HK-2 (cell line): ENCODE data around the gene NIF3L1.

Experiments used
- DNase-seq: peaks from one replicate; pipeline ENCODE4 v3.0.0-alpha.2; 2018; ENCODE audit not compliant: unreplicated experiment

NIF3L1 gene

GRCh38 chr2:200888704-200889625 is at the start of gene NIF3L1, which contains the start of gene PPIL3:
TSS of gene NIF3L1 (plus strand) at chr2:200889371. CDS start at chr2:200891944, 2,573 bp downstream.
TSS of gene PPIL3 (minus strand) at chr2:200889077. CDS start at chr2:200887615, 1,462 bp downstream.
- peak; percentile 90 for DNase-seq

- no peak for DNase-seq
Observed at GRCh38 chr2:200839513-200839912, 49.7 kb upstream of the NIF3L1 start.

- DNase-seq: no peak
Observed at GRCh38 chr2:200843993-200844948, 44.9 kb upstream of the NIF3L1 start.

GRCh38 chr2:200845194-200845593 is 44.0 kb upstream of the NIF3L1 start:
- DNase-seq: no peak

- DNase-seq: no peak
Observed at GRCh38 chr2:200845669-200846325, 43.4 kb upstream of the NIF3L1 start.

- no peak for DNase-seq
Observed at GRCh38 chr2:200847269-200847668, 41.9 kb upstream of the NIF3L1 start.

- no peak for DNase-seq
Observed at GRCh38 chr2:200847939-200848338, 41.2 kb upstream of the NIF3L1 start.

- no peak for DNase-seq
Observed at GRCh38 chr2:200850512-200851256, 38.5 kb upstream of the NIF3L1 start.

- DNase-seq: no peak
Observed at GRCh38 chr2:200851398-200852248, 37.5 kb upstream of the NIF3L1 start.

GRCh38 chr2:200852605-200853004 is 36.6 kb upstream of the NIF3L1 start:
- DNase-seq: no peak

- DNase-seq: no peak
Observed at GRCh38 chr2:200856806-200857205, 32.4 kb upstream of the NIF3L1 start.

- DNase-seq: no peak
Observed at GRCh38 chr2:200860092-200860795, 28.9 kb upstream of the NIF3L1 start.

- no peak for DNase-seq
Observed at GRCh38 chr2:200861617-200862155, 27.5 kb upstream of the NIF3L1 start.

- no peak for DNase-seq
Observed at GRCh38 chr2:200862532-200863000, 26.6 kb upstream of the NIF3L1 start.

GRCh38 chr2:200863782-200864175 is 25.4 kb upstream of the NIF3L1 start:
- DNase-seq: peak; percentile 41

- peak; percentile 92 for DNase-seq
Observed at GRCh38 chr2:200864176-200865034, 24.8 kb upstream of the NIF3L1 start, which contains the start of gene CLK1. TSS of gene CLK1 (minus strand) at chr2:200864658. CDS start at chr2:200861862, 2,796 bp downstream.

GRCh38 chr2:200869014-200869413 is 20.2 kb upstream of the NIF3L1 start:
- no peak for DNase-seq

GRCh38 chr2:200871151-200871550 is 18.0 kb upstream of the NIF3L1 start:
- DNase-seq: no peak
